Measurements from ENCODE around the gene KCNAB2.

- no peak for TF ChIP-seq EZH2 (optimal IDR thresholded peaks at IDR 0.05; ENCODE audit: low read depth, low read length)
- no peak for TF ChIP-seq CTCF (IDR thresholded peaks at IDR 0.05; ENCODE audit: low read length)
Measured at GRCh38 chr1:6068932-6069331, 23.2 kb downstream of the KCNAB2 start.

All from MM.1S (cell line).